Kidney (tissue), 14 donors: ENCODE measurements around the gene ELAC1. TPM values are rescaled to one million over a fixed set of nuclear protein-coding genes. Genes with fewer than 3 reads are reported as not detected.

ENCODE experiments used
- DNase-seq, 5 donors: peaks; one replicate each; pipeline ENCODE4 v3.0.0-alpha.2; 2013 to 2020
- FAIRE-seq: peaks from 2 replicates; lab custom pipeline; 2012; peaks lifted over from hg19 to GRCh38; lab: Jason Lieb, UNC
- H3K27ac ChIP-seq, 2 donors: one replicate each; pipeline ENCODE4 v1.7.0; 2013; ENCODE audit warnings: low read depth in 2 of 2, low read length in 2 of 2, inconsistent platforms in 1 of 2
- H3K27me3 ChIP-seq: one replicate; pipeline ENCODE4 v1.7.1; 2013; ENCODE audit warnings: low read length, inconsistent platforms; ENCODE audit not compliant: control insufficient read depth, insufficient read depth
- H3K36me3 ChIP-seq, 3 donors: one replicate each; pipeline versions ENCODE4 v1.7.0 to v1.7.1; 2013; ENCODE audit warnings: low read length in 3 of 3, control low read depth in 1 of 3, inconsistent platforms in 1 of 3; ENCODE audit not compliant: insufficient read depth in 3 of 3, control insufficient read depth in 2 of 3
- H3K4me1 ChIP-seq, 3 donors: one replicate each; pipeline versions ENCODE4 v1.7.0 to v1.7.1; 2013; ENCODE audit warnings: low read length in 3 of 3, inconsistent platforms in 1 of 3, low read depth in 1 of 3; ENCODE audit not compliant: control insufficient read depth in 2 of 3, insufficient read depth in 2 of 3
- H3K4me3 ChIP-seq, 3 donors: one replicate each; pipeline versions ENCODE4 v1.7.0 to v1.8.1; 2013; ENCODE audit warnings: low read length in 3 of 3, control low read depth in 1 of 3, inconsistent platforms in 1 of 3
- H3K9ac ChIP-seq, 3 donors: one replicate each; pipeline versions ENCODE4 v1.7.0 to v1.7.1; 2013; ENCODE audit warnings: low read length in 3 of 3, control low read depth in 1 of 3, inconsistent platforms in 1 of 3
- H3K9me3 ChIP-seq, 3 donors: one replicate each; pipeline versions ENCODE4 v1.7.0 to v1.7.1; 2013; ENCODE audit warnings: low read length in 3 of 3, control low read depth in 1 of 3, inconsistent platforms in 1 of 3; ENCODE audit not compliant: control insufficient read depth in 2 of 3, insufficient read depth in 1 of 3
- intact Hi-C: fragments of 100-400 bp; cut with DNase I; formaldehyde crosslinking; loops from one replicate; pipeline ENCODE4 v1.11.1; 2022
- polyA plus RNA-seq: library from polyadenylated mRNA; stranded (reverse); fragments of 350-450 nt; fragmentation: Illumina TruSeq; extraction: RNeasy Lipid Tissue Mini Kit (QIAGEN cat#74804); gene quantifications from one replicate; pipeline ENCODE4 v1.2.3, GENCODE V29; 2014; ENCODE audit warnings: low read depth, low replicate concordance; ENCODE audit not compliant: insufficient read depth
- total RNA-seq: library from RNA; stranded (reverse); fragmentation: NEBNext Ultra II Directional; extraction: Animal tissue kit (Norgen Biotek cat#: 25700); gene quantifications from one replicate; pipeline ENCODE4 v1.2.1, GENCODE V29; 2021
- TF ChIP-seq, protein P1 (sequence below): IDR thresholded peaks from 3 replicates; pipeline ENCODE4 v1.5.1; 2012; ENCODE audit warnings: mild to moderate bottlenecking, moderate library complexity, borderline replicate concordance; ENCODE audit not compliant: insufficient read depth; ENCODE audit errors: extremely low read depth
- donor health status: control.
- donor health status: control.
- donor health status: control.
- donor health status: control.
- donor health status: control.
- donor health status: DM: yes; HTN: yes; CAD: no.
- donor health status: Normal renal cell carcinoma (clear cell type).

Gene ELAC1
- total and polyA plus RNA-seq, 2 donors from 2014 or later: 11.7 to 14.8 TPM

- no peak for FAIRE-seq
These were observed 32.2 kb upstream of the ELAC1 start for GRCh38 chr18:50935493-50936191.

DNA sequence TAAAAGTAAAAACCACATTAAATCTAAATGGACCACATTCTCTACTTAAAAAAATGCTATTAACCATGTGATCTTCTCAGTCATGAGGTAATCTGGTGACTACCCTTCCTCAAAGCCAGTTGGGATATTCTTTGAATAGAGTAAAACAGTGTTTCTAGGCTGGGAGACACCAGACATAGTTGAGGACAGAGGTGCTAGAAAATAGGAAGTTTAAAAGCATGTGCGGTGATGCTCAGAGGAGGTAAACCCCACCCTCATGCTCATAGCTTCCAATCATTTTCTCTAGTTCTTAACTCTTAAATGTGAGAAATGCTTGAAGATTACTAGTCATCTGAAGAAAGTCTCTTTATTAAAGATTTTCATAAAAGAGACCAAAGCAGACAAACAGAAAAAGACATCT lies 30.7 kb upstream of the ELAC1 start:
- Histone ChIP-seq H3K36me3 (no peaks in the 10 kb centered on the region), H3K27me3 (no peaks in the 10 kb centered on the region)
- intact Hi-C loops: no loop called here

More at GRCh38 chr18:50935493-50936191, 32.2 kb upstream of the ELAC1 start:
- DNase-seq: no peak
- Histone ChIP-seq H3K9ac (no peak overlapping the region), H3K27me3 (no peaks in the 10 kb centered on the region), H3K4me3 (no peak overlapping the region), H3K4me1 (no peaks in the 10 kb centered on the region), H3K9me3 (no peaks in the 10 kb centered on the region), H3K36me3 (no peaks in the 10 kb centered on the region), H3K27ac (no peak overlapping the region)
- intact Hi-C loops: no loop called here
- TF ChIP-seq, protein P1, sequence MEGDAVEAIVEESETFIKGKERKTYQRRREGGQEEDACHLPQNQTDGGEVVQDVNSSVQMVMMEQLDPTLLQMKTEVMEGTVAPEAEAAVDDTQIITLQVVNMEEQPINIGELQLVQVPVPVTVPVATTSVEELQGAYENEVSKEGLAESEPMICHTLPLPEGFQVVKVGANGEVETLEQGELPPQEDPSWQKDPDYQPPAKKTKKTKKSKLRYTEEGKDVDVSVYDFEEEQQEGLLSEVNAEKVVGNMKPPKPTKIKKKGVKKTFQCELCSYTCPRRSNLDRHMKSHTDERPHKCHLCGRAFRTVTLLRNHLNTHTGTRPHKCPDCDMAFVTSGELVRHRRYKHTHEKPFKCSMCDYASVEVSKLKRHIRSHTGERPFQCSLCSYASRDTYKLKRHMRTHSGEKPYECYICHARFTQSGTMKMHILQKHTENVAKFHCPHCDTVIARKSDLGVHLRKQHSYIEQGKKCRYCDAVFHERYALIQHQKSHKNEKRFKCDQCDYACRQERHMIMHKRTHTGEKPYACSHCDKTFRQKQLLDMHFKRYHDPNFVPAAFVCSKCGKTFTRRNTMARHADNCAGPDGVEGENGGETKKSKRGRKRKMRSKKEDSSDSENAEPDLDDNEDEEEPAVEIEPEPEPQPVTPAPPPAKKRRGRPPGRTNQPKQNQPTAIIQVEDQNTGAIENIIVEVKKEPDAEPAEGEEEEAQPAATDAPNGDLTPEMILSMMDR: no peak

GRCh38 chr18:50938912-50939311 lies 28.9 kb upstream of the ELAC1 start:
- FAIRE-seq: no peak
- no peak overlapping the region for H3K27ac ChIP-seq
- TF ChIP-seq, protein P1: no peak
- no peaks in the 10 kb centered on the region for H3K36me3 ChIP-seq
- H3K4me3 ChIP-seq: no peak overlapping the region
- no peaks in the 10 kb centered on the region for H3K9me3 ChIP-seq
- no peak overlapping the region for H3K9ac ChIP-seq
- no peak for DNase-seq
- H3K4me1 ChIP-seq: no peaks in the 10 kb centered on the region
- intact Hi-C loops: no loop called here
- no peaks in the 10 kb centered on the region for H3K27me3 ChIP-seq

More for the DNA sequence above, 30.7 kb upstream of the ELAC1 start:
- TF ChIP-seq, protein P1: no peak
- H3K4me3 ChIP-seq: no peak overlapping the region
- no peak overlapping the region for H3K27ac ChIP-seq
- no peak overlapping the region for H3K9ac ChIP-seq
- H3K9me3 ChIP-seq: no peaks in the 10 kb centered on the region
- no peak for DNase-seq
- FAIRE-seq: no peak
- H3K4me1 ChIP-seq: no peaks in the 10 kb centered on the region
